ENCODE results near the gene DOCK6. TPM values are rescaled to one million over a fixed set of nuclear protein-coding genes. Genes with fewer than 3 reads are reported as not detected.

DOCK6 gene
- total RNA-seq, 1 experiment from 2014 or later, result 82.4 TPM

DNA sequence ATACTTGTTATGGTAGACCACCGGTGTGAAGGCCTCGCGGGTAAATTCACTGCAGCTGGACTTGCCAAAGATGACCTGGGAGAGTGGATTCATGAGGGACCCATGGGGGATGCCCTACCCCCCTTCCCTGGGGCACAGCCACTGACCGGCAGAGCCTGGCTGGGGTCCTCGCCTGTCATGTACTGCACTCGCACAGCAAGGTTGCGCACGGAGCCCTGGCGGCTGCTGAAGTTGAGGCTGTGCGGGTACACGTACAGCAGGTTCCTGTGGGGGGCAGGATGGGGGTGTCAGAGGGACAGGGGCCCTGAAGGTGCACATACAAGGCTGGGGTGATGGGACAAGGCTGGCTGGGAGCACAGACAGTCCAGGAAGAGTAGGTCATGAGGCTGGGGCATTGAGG is 24.3 kb downstream of the DOCK6 start:
- no peaks in the 10 kb centered on the region for H3K9me2 ChIP-seq (ENCODE audit: insufficient read depth)
- TF ChIP-seq CEBPB (IDR thresholded peaks at IDR 0.05; ENCODE audit: low read depth), result no peak
- no peak for TF ChIP-seq POLR2A (IDR thresholded peaks at IDR 0.05; ENCODE audit: borderline replicate concordance, extremely low read depth, insufficient read depth, insufficient read length)
- no peak for TF ChIP-seq ZFX (IDR thresholded peaks at IDR 0.05)
- TF ChIP-seq ZNF274 (IDR thresholded peaks at IDR 0.05; ENCODE audit: low read depth, low read length), result no peak
- no peak for TF ChIP-seq ELF1 (IDR thresholded peaks at IDR 0.05; ENCODE audit: borderline replicate concordance, low read depth)
- TF ChIP-seq, protein P1, sequence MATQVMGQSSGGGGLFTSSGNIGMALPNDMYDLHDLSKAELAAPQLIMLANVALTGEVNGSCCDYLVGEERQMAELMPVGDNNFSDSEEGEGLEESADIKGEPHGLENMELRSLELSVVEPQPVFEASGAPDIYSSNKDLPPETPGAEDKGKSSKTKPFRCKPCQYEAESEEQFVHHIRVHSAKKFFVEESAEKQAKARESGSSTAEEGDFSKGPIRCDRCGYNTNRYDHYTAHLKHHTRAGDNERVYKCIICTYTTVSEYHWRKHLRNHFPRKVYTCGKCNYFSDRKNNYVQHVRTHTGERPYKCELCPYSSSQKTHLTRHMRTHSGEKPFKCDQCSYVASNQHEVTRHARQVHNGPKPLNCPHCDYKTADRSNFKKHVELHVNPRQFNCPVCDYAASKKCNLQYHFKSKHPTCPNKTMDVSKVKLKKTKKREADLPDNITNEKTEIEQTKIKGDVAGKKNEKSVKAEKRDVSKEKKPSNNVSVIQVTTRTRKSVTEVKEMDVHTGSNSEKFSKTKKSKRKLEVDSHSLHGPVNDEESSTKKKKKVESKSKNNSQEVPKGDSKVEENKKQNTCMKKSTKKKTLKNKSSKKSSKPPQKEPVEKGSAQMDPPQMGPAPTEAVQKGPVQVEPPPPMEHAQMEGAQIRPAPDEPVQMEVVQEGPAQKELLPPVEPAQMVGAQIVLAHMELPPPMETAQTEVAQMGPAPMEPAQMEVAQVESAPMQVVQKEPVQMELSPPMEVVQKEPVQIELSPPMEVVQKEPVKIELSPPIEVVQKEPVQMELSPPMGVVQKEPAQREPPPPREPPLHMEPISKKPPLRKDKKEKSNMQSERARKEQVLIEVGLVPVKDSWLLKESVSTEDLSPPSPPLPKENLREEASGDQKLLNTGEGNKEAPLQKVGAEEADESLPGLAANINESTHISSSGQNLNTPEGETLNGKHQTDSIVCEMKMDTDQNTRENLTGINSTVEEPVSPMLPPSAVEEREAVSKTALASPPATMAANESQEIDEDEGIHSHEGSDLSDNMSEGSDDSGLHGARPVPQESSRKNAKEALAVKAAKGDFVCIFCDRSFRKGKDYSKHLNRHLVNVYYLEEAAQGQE (IDR thresholded peaks at IDR 0.05; ENCODE audit: low read depth), result no peak
- H3K27me3 ChIP-seq (ENCODE audit: insufficient read depth, low read length), result no peaks in the 10 kb centered on the region
- no peaks in the 10 kb centered on the region for H3K9me3 ChIP-seq (ENCODE audit: control insufficient read depth in 1 of 2, insufficient read depth in 1 of 2, low read depth in 1 of 2, low read length in 2 of 2)
- no peak overlapping the region for H2AFZ ChIP-seq (ENCODE audit: low read depth, low read length, poor library complexity, severe bottlenecking)
- CTCF ChIA-PET, result no interaction called here
- peaks cover 3 to 6% of the 10 kb centered on the region in 2 experiments; a peak in 2 of 4 replicates for H3K36me3 ChIP-seq (ENCODE audit: control insufficient read depth in 1 of 2, insufficient read depth in 2 of 2, low read length in 2 of 2)
- no peaks in the 10 kb centered on the region for H3K79me2 ChIP-seq (ENCODE audit: insufficient read depth, low read length)
- H3K4me1 ChIP-seq (ENCODE audit: control insufficient read depth in 1 of 2, insufficient read depth in 2 of 2, low read length in 2 of 2), result no peaks in the 10 kb centered on the region; a peak in 1 of 4 replicates
- no peak overlapping the region for H3K9ac ChIP-seq (ENCODE audit: low read length)
- no peaks in the 10 kb centered on the region for H4K20me1 ChIP-seq (ENCODE audit: insufficient read depth)
- H3K27ac ChIP-seq (ENCODE audit: low read depth, low read length), result no peak overlapping the region
- RAD21 ChIA-PET (ENCODE audit: low non-redundant PET in 1 of 2, low total read pairs in 2 of 2, uncharacterized antibody in 2 of 2, unreplicated experiment in 2 of 2), result no interaction called here
- DNase-seq (ENCODE audit: low read depth, low spot score) (no peak), ATAC-seq (no peak)
- BruUV-seq (replicated peaks), result no TSS peak
- no peak overlapping the region for H3K4me2 ChIP-seq (ENCODE audit: low read length)
- no peak overlapping the region for H3K4me3 ChIP-seq (replicated peaks in 1 of 2; ENCODE audit: low read depth in 1 of 2, low read length in 2 of 2)
- POLR2A ChIA-PET, result no interaction called here
- intact Hi-C loops (cut with micrococcal nuclease), result no loop called here

DNA sequence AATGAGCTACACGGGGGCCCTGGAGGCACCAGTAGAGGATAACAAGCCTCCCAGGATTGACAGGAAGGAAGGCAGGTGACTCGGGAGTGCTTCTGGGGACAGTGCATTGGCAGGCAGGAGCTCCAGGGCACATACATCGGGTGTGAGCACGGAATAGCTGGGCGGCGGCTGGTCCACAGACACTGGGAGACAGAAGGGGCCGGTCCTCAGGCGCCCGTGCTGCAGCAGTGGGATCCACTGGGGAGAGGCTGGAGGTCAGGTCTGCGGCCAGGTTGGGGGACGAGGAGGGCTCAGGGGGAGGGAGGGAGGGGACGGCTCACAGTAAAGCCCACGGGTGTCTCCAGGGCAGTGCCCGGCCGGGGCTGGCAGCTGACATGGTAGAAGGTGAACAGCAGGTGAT is 25.0 kb downstream of the DOCK6 start:
- no peak for TF ChIP-seq ELF1 (IDR thresholded peaks at IDR 0.05; ENCODE audit: borderline replicate concordance, low read depth)
- no peak for TF ChIP-seq YY1 (IDR thresholded peaks at IDR 0.05; ENCODE audit: extremely low read depth, insufficient replicate concordance, low read depth, low read length)
- no peak for TF ChIP-seq ZFX (IDR thresholded peaks at IDR 0.05)
- Histone ChIP-seq H3K4me1 (ENCODE audit: control insufficient read depth in 1 of 2, insufficient read depth in 2 of 2, low read length in 2 of 2) (no peaks in the 10 kb centered on the region), H4K20me1 (ENCODE audit: insufficient read depth) (no peaks in the 10 kb centered on the region), H3K79me2 (ENCODE audit: insufficient read depth, low read length) (no peaks in the 10 kb centered on the region), H3K36me3 (ENCODE audit: control insufficient read depth in 1 of 2, insufficient read depth in 2 of 2, low read length in 2 of 2) (peaks cover 3 to 7% of the 10 kb centered on the region in 2 experiments; a peak in 2 of 4 replicates), H3K9ac (ENCODE audit: low read length) (no peak overlapping the region), H3K27me3 (ENCODE audit: insufficient read depth, low read length) (no peaks in the 10 kb centered on the region), H2AFZ (ENCODE audit: low read depth, low read length, poor library complexity, severe bottlenecking) (no peak overlapping the region), H3K9me3 (ENCODE audit: control insufficient read depth in 1 of 2, insufficient read depth in 1 of 2, low read depth in 1 of 2, low read length in 2 of 2) (no peaks in the 10 kb centered on the region), H3K4me2 (ENCODE audit: low read length) (no peak overlapping the region), H3K27ac (ENCODE audit: low read depth, low read length) (no peak overlapping the region), H3K9me2 (ENCODE audit: insufficient read depth) (no peaks in the 10 kb centered on the region), H3K4me3 (replicated peaks in 1 of 2; ENCODE audit: low read depth in 1 of 2, low read length in 2 of 2) (no peak overlapping the region)
- ATAC-seq (no peak), DNase-seq (ENCODE audit: low read depth, low spot score) (no peak)
- POLR2A ChIA-PET, result no interaction called here
- CTCF ChIA-PET, result no interaction called here
- intact Hi-C loops (cut with micrococcal nuclease), result no loop called here
- no TSS peak for BruUV-seq (replicated peaks)
- RAD21 ChIA-PET (ENCODE audit: low non-redundant PET in 1 of 2, low total read pairs in 2 of 2, uncharacterized antibody in 2 of 2, unreplicated experiment in 2 of 2), result no interaction called here
